Large intestine (tissue), 3 donors: ENCODE measurements around the gene KRT27. TPM values are rescaled to one million over a fixed set of nuclear protein-coding genes. Genes with fewer than 3 reads are reported as not detected.

Source experiments
- DNase-seq, 2 donors: peaks; one replicate each; pipeline versions ENCODE4 v3.0.0 to v3.0.0-alpha.2; 2013
- H3K27ac ChIP-seq: one replicate; pipeline ENCODE4 v1.5.1; 2013; ENCODE audit warnings: low read length
- H3K27me3 ChIP-seq: 2 replicates; pipeline ENCODE4 v1.6.1; 2013; ENCODE audit warnings: low read length; ENCODE audit not compliant: control insufficient read depth, insufficient read depth
- H3K36me3 ChIP-seq: 2 replicates; pipeline ENCODE4 v1.6.1; 2013; ENCODE audit warnings: low read length; ENCODE audit not compliant: control insufficient read depth, insufficient read depth
- H3K4me1 ChIP-seq: one replicate; pipeline ENCODE4 v1.6.1; 2013; ENCODE audit warnings: low read length; ENCODE audit not compliant: control insufficient read depth, insufficient read depth
- H3K4me3 ChIP-seq: one replicate; pipeline ENCODE4 v1.5.1; 2013; ENCODE audit warnings: low read length
- H3K9me3 ChIP-seq: one replicate; pipeline ENCODE4 v1.6.1; 2013; ENCODE audit warnings: mild to moderate bottlenecking, low read depth, low read length, moderate library complexity; ENCODE audit not compliant: control insufficient read depth
- WGBS: methylation state at CpG from one replicate; pipeline ENCODE4 v1.1.5; 2013; ENCODE audit warnings: low lambda C conversion rate; ENCODE audit not compliant: insufficient coverage; 5-methylcytosine and 5-hydroxymethylcytosine counted together
- polyA plus RNA-seq: library from polyadenylated mRNA; unstranded; fragments of 120-200 nt; gene quantifications from one replicate; pipeline ENCODE4 v1.2.1, GENCODE V29; 2013

The KRT27 gene
- polyA plus RNA-seq, 1 donor: not detected

- H3K27ac ChIP-seq: no peak overlapping the region
Observed at GRCh38 chr17:40791787-40792436, 9.6 kb upstream of the KRT27 start.

GRCh38 chr17:40791111-40791510 lies 8.8 kb upstream of the KRT27 start:
- no peak for DNase-seq
- no peaks in the 10 kb centered on the region for H3K36me3 ChIP-seq
- no peak overlapping the region for H3K4me3 ChIP-seq
- peaks cover 15% of the 10 kb centered on the region for H3K27me3 ChIP-seq
- H3K9me3 ChIP-seq: no peaks in the 10 kb centered on the region
- WGBS: no CpG with 5 or more reads among the region's 1 CpG
- H3K27ac ChIP-seq: no peak overlapping the region
- H3K4me1 ChIP-seq: no peaks in the 10 kb centered on the region

More at GRCh38 chr17:40791787-40792436, 9.6 kb upstream of the KRT27 start:
- 63% methylated on average over 2 of the region's 6 CpGs for WGBS
- Histone ChIP-seq H3K4me1 (no peaks in the 10 kb centered on the region), H3K36me3 (no peaks in the 10 kb centered on the region), H3K27me3 (peaks cover 22% of the 10 kb centered on the region), H3K4me3 (no peak overlapping the region), H3K9me3 (no peaks in the 10 kb centered on the region)
- DNase-seq: peak in 1 of 2 donors; percentile 20

GRCh38 chr17:40779181-40779909 lies 3.0 kb downstream of the KRT27 start:
- no peaks in the 10 kb centered on the region for H3K36me3 ChIP-seq
- WGBS: 72% methylated on average over 2 of the region's 37 CpGs
- H3K27ac ChIP-seq: no peak overlapping the region
- H3K4me1 ChIP-seq: no peaks in the 10 kb centered on the region
- H3K4me3 ChIP-seq: peak overlapping the region; percentile 11
- peaks cover 3% of the 10 kb centered on the region for H3K9me3 ChIP-seq
- H3K27me3 ChIP-seq: peaks cover 35% of the 10 kb centered on the region
- peak; percentile 44 to 67 for DNase-seq

- Histone ChIP-seq H3K4me3 (no peak overlapping the region), H3K27me3 (peaks cover 35% of the 10 kb centered on the region), H3K36me3 (no peaks in the 10 kb centered on the region), H3K27ac (no peak overlapping the region), H3K9me3 (peaks cover 3% of the 10 kb centered on the region), H3K4me1 (no peaks in the 10 kb centered on the region)
- no CpG with 5 or more reads among the region's 5 CpGs for WGBS
- no peak for DNase-seq
Observed at GRCh38 chr17:40778461-40778860, 3.9 kb downstream of the KRT27 start.

GRCh38 chr17:40777971-40778370 lies 4.4 kb downstream of the KRT27 start:
- no peaks in the 10 kb centered on the region for H3K36me3 ChIP-seq
- peaks cover 35% of the 10 kb centered on the region for H3K27me3 ChIP-seq
- H3K4me3 ChIP-seq: no peak overlapping the region
- 100% methylated on average over 1 of the region's 3 CpGs for WGBS
- peaks cover 3% of the 10 kb centered on the region for H3K9me3 ChIP-seq
- no peak overlapping the region for H3K27ac ChIP-seq
- no peak for DNase-seq
- H3K4me1 ChIP-seq: no peaks in the 10 kb centered on the region

- Histone ChIP-seq H3K9me3 (peaks cover 3% of the 10 kb centered on the region), H3K27ac (no peak overlapping the region), H3K4me3 (no peak overlapping the region), H3K27me3 (peaks cover 35% of the 10 kb centered on the region), H3K4me1 (no peaks in the 10 kb centered on the region), H3K36me3 (no peaks in the 10 kb centered on the region)
- WGBS: 100% methylated on average over 1 of the region's 7 CpGs
- no peak for DNase-seq
Observed at GRCh38 chr17:40777459-40777858, 4.9 kb downstream of the KRT27 start.

- 56% methylated on average over 1 of the region's 4 CpGs for WGBS
- no peak overlapping the region for H3K4me3 ChIP-seq
- DNase-seq: no peak
- H3K27me3 ChIP-seq: peaks cover 38% of the 10 kb centered on the region
- no peaks in the 10 kb centered on the region for H3K4me1 ChIP-seq
- H3K27ac ChIP-seq: no peak overlapping the region
- H3K36me3 ChIP-seq: no peaks in the 10 kb centered on the region
- peaks cover 3% of the 10 kb centered on the region for H3K9me3 ChIP-seq
Observed at GRCh38 chr17:40775945-40776344, 6.4 kb downstream of the KRT27 start.

GRCh38 chr17:40772101-40772500 lies 10.2 kb downstream of the KRT27 start, which contains the start of gene KRT26:
Gene KRT26 (minus strand): TSS chr17:40772201. CDS start chr17:40772113, 88 bp downstream.
- no CpG with 5 or more reads among the region's 3 CpGs for WGBS
- Histone ChIP-seq H3K9me3 (no peaks in the 10 kb centered on the region), H3K36me3 (no peaks in the 10 kb centered on the region), H3K27me3 (peaks cover 22% of the 10 kb centered on the region), H3K4me1 (no peaks in the 10 kb centered on the region), H3K4me3 (no peak within 1 kb of the TSS), H3K27ac (no peak within 1 kb of the TSS)
- DNase-seq: no peak

GRCh38 chr17:40765657-40766056 lies 16.7 kb downstream of the KRT27 start:
- no peaks in the 10 kb centered on the region for H3K4me1 ChIP-seq
- WGBS: no CpG with 5 or more reads among the region's 2 CpGs
- no peak for DNase-seq
- no peaks in the 10 kb centered on the region for H3K36me3 ChIP-seq
- H3K9me3 ChIP-seq: peaks cover 10% of the 10 kb centered on the region
- H3K27ac ChIP-seq: no peak overlapping the region
- peaks cover 7% of the 10 kb centered on the region for H3K27me3 ChIP-seq
- no peak overlapping the region for H3K4me3 ChIP-seq

- H3K27me3 ChIP-seq: peaks cover 2% of the 10 kb centered on the region
- no peaks in the 10 kb centered on the region for H3K4me1 ChIP-seq
- no peak overlapping the region for H3K27ac ChIP-seq
- WGBS: no CpG with 5 or more reads among the region's 1 CpG
- no peak for DNase-seq
- no peaks in the 10 kb centered on the region for H3K36me3 ChIP-seq
- peaks cover 20% of the 10 kb centered on the region for H3K9me3 ChIP-seq
- no peak overlapping the region for H3K4me3 ChIP-seq
Observed at GRCh38 chr17:40763752-40764151, 18.6 kb downstream of the KRT27 start.
